DLD1 (cell line): ENCODE measurements around the gene CACNA2D3.

ENCODE experiments used
- in situ Hi-C: cut with HindIII; loops from 2 replicates; pipeline ENCODE4 v1.10.0; 2017; ENCODE audit warnings: low sequenced_read_pairs

Gene CACNA2D3

GRCh38 chr3:54772746-54773145, 650.4 kb downstream of the CACNA2D3 start:
- in situ Hi-C loops, result no loop called here

- in situ Hi-C loops, result no loop called here
Observed at GRCh38 chr3:54773271-54773670, 650.9 kb downstream of the CACNA2D3 start.

- in situ Hi-C loops, result no loop called here
Observed at GRCh38 chr3:54776601-54777000, 654.2 kb downstream of the CACNA2D3 start.

- in situ Hi-C loops, result no loop called here
Observed at GRCh38 chr3:54777141-54777540, 654.8 kb downstream of the CACNA2D3 start.

- in situ Hi-C loops, result no loop called here
Observed at GRCh38 chr3:54780336-54780735, 658.0 kb downstream of the CACNA2D3 start.

DNA sequence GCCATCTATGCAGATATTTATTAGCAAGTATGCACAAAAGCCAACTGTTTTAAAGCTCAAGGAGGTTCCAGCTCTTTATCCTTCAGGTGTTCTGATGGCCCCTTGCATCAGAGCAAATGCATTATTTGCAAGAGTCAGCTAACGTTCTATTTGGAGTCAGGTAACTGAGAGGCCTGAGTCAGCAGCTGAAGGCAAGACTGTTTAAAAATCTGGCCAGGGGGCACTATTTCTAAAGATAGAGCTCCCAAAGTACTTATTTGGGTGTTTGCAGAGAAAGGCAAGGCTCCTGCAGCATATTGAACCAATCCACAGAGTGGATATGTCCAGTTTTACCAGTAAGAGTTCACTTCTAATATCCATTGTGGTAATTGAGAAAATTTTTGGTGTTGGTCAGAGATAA, 659.4 kb downstream of the CACNA2D3 start:
- in situ Hi-C loops, result no loop called here

GRCh38 chr3:54783611-54784010, 661.3 kb downstream of the CACNA2D3 start:
- in situ Hi-C loops, result no loop called here

DNA sequence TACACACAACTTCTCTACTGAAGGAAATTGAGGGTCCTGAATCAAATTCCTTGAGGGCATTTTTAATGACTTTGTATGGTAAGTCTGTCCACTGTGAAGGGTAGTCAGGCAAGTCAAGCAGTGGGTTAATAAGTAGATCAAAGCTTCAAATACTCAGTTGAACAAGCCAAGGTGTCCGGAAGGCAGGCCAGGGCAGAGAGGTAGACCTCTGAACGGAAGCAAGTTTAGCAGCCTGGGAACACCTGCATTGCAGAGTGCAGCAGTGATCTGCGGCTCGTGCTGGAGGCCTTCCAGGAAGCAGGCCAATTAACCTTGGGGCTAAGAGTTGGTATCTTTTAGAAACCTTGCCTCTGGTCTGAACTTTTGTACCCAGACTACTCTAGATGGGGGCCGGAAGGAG, 661.7 kb downstream of the CACNA2D3 start:
- in situ Hi-C loops, result no loop called here

GRCh38 chr3:54785976-54786375, 663.6 kb downstream of the CACNA2D3 start:
- in situ Hi-C loops, result no loop called here

DNA sequence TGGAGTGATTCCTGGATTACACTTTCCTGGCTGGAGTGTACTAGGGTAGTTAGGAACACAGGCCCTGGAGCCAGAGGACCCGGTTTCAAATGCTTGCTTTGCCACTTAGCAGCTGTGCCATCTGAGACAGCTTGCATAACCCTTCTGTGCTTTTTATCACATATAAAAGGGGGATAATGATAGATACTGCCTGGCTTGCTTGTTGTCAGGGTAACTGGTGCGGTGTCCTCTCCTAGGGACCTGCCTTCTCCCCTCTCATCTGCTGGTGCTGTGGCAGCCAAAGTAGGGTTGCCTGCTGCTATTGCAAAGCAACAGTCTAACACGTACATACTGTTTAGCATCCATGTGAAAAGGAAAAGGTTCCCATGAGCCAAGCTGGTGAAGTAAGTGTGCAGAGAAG, 667.7 kb downstream of the CACNA2D3 start:
- in situ Hi-C loops, result no loop called here

GRCh38 chr3:54791501-54792156, 669.3 kb downstream of the CACNA2D3 start:
- in situ Hi-C loops, result no loop called here

- in situ Hi-C loops, result no loop called here
Observed at GRCh38 chr3:54792584-54792983, 670.2 kb downstream of the CACNA2D3 start.

- in situ Hi-C loops, result no loop called here
Observed at GRCh38 chr3:54793171-54793570, 670.8 kb downstream of the CACNA2D3 start.

- in situ Hi-C loops, result no loop called here
Observed at GRCh38 chr3:54797111-54797510, 674.8 kb downstream of the CACNA2D3 start.

DNA sequence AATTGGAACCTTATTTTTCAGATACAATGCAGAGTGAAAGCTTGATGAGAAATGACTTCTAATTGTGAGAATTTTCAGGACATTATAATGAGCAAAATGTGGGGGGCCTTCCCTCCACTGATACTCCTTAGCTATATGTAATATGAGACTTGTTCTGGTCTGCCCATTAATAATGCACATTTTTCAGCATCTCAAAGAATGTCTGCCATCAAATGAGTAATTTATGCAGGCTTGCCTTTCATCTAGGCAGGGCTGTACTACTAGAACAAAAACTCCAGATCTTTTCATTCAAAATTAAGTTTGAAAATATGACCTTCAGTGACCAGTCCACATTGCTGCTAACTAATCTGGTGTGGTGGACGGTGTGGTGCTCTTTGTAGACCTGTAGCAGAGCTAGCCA, 678.1 kb downstream of the CACNA2D3 start:
- in situ Hi-C loops, result no loop called here

DNA sequence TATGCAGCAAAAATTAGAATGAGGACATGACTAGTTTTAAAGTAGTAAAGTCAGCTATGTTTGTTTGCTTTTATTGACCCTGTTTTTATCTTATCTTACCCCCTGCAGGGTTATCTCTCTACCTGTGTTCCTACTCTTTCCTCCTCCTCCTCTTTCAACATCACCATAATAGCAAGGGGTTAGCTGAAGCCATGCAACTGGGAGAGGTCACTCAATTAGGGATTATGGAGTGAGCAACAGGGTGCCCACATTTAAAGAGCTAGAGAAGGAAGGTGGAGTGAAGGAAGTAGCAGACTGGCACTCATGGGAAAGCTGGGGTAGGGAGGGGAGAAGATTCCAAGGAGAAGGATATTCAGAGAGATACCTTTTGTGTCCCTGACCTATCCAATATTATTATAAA, 679.6 kb downstream of the CACNA2D3 start:
- in situ Hi-C loops, result no loop called here

GRCh38 chr3:54810401-54810800, 688.0 kb downstream of the CACNA2D3 start:
- in situ Hi-C loops, result no loop called here

- in situ Hi-C loops, result no loop called here
Observed at GRCh38 chr3:54814224-54814623, 691.9 kb downstream of the CACNA2D3 start.

DNA sequence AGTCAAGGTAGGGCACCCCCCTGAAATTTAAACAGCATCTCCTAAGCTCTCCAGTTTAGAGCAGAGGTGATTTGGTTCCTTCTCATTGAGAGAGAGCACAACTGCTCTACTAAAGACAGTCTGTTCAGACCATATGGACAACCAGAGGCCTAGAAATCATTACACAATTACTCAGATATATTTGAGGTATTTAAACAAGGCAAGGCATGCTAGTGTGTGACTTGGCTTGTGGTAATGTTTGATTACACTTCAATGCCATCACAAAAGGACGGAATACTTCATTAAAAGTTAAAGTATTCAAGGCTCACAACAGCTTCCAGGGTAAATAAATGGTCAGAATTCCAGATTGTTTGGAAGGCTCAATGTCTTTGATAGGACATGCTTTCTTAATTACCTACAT, 695.3 kb downstream of the CACNA2D3 start:
- in situ Hi-C loops, result no loop called here

- in situ Hi-C loops, result no loop called here
Observed at GRCh38 chr3:54818486-54818885, 696.1 kb downstream of the CACNA2D3 start.

GRCh38 chr3:54818942-54819341, 696.6 kb downstream of the CACNA2D3 start:
- in situ Hi-C loops, result no loop called here

GRCh38 chr3:54819946-54820345, 697.6 kb downstream of the CACNA2D3 start:
- in situ Hi-C loops, result no loop called here

DNA sequence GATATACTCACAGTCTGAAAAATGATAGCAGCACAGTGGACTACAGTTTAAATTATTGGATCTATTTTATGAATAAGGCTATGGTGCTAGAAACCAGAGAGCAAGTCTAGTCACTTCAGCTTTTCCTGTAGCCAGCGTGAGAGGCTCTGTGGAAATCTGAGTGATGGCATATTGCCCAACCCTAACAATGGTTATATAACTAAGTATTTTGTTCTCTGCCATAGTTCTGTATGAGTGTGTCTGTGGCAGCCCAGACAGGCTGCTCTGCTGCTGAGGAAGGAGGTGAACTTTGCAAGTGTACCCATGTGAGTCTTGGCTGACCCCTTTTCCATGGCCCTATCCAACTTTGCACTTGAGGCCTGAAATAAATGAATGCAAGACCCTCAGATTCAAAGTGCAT, 699.9 kb downstream of the CACNA2D3 start:
- in situ Hi-C loops, result no loop called here
